HCT116 (cell line): ENCODE measurements around the gene ITPK1.

Source experiments
- CTCF ChIP-seq, 3 experiments: fragments of 200-600 bp in 1 of 3; sonication (generic) in 1 of 3; IDR thresholded peaks in 2 of 3; conservative IDR thresholded peaks in 1 of 3; 2 replicates each; pipeline ENCODE4 v1.5.1; 2012 to 2017; ENCODE audit warnings: low read depth in 2 of 3, low read length in 2 of 3, antibody characterized with exemption in 1 of 3, borderline replicate concordance in 1 of 3, control low read depth in 1 of 3, mild to moderate bottlenecking in 1 of 3, mixed read lengths in 1 of 3, mixed run types in 1 of 3, moderate library complexity in 1 of 3; ENCODE audit not compliant: insufficient read depth in 1 of 3
- EZH2 ChIP-seq: fragments of 200-600 bp; sonication (generic); IDR thresholded peaks from 2 replicates; pipeline ENCODE4 v1.6.1; 2017; ENCODE audit warnings: antibody characterized with exemption, mixed run types
- POLR2A ChIP-seq: IDR thresholded peaks from 2 replicates; pipeline ENCODE4 v1.7.0; 2011; ENCODE audit warnings: borderline replicate concordance; ENCODE audit not compliant: insufficient read depth, insufficient read length; ENCODE audit errors: extremely low read depth
- POLR2AphosphoS5 ChIP-seq: IDR thresholded peaks from 2 replicates; pipeline ENCODE4 v1.6.1; 2011; ENCODE audit warnings: mild to moderate bottlenecking, low read depth, low read length, moderate library complexity
- REST ChIP-seq: IDR thresholded peaks from 2 replicates; pipeline ENCODE4 v1.6.1; 2012; ENCODE audit warnings: low read depth

GRCh38 chr14:92898566-92899131 is 217.1 kb downstream of the ITPK1 start:
- no peak for TF ChIP-seq REST
- TF ChIP-seq POLR2AphosphoS5 = no peak
- no peak for TF ChIP-seq POLR2A
- TF ChIP-seq CTCF (IDR thresholded peaks at IDR 0.05 in 2 of 3, conservative IDR thresholded peaks at IDR 0.05 in 1 of 3; ENCODE audit: borderline replicate concordance in 1 of 3, insufficient read depth in 1 of 3, low read depth in 2 of 3, low read length in 2 of 3) = no peak
- TF ChIP-seq EZH2 = no peak
